HG03159 (cell line): Measurements from ENCODE around the gene C1orf52.

Source experiments
- ATAC-seq: cut with Tn5 transposase; IDR thresholded peaks from one replicate; pipeline ENCODE4 v1.9.1; 2021; ENCODE audit warnings: mild to moderate bottlenecking, moderate library complexity; ENCODE audit not compliant: unreplicated experiment

C1orf52 gene

DNA sequence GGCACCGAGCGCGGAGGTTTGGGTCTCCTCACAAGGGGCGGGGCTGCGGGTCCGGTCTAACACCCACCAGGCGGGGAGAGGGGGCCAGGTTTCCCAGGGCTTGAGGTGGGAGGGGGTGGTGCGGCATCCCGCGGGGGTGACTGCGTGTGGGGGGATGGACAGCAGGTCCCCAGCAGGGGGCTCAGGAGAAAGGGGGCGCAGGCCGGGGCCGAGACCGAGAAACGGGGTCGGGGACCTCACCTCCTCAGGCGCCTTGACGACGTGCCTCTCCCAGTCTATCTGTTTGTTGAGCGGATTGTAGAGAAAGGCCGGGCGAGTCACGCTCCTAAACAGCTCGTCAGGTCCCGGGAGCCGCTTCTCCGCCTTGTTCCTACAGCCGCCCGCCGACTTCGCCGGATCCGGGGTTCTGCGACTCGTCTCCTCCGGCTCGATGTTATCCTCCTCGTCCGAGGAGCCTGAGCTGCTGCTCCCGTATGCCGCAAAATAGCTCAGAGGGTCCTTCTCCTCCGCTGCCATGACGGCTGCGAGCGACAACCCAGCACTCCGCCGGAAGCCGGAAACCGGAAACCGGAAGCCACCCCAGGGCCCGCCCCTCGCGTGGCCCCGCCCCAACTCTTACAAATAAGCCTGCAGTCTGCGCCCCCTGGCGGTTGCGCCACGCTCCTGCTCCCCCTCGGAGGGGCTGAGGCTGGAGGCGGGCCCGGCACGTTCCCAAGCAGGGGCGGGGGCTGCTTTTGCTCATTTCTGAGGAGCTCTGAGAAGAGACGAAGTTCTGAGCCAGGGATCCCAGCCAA is at the start of gene C1orf52:
C1orf52 (minus strand) TSS at position 545 of the 794 bp plus-strand sequence; CDS start at position 516, 29 bp downstream.
- peak; percentile 97 for ATAC-seq

- ATAC-seq: no peak
These were observed 49.4 kb upstream of the C1orf52 start for GRCh38 chr1:85308833-85309350.

DNA sequence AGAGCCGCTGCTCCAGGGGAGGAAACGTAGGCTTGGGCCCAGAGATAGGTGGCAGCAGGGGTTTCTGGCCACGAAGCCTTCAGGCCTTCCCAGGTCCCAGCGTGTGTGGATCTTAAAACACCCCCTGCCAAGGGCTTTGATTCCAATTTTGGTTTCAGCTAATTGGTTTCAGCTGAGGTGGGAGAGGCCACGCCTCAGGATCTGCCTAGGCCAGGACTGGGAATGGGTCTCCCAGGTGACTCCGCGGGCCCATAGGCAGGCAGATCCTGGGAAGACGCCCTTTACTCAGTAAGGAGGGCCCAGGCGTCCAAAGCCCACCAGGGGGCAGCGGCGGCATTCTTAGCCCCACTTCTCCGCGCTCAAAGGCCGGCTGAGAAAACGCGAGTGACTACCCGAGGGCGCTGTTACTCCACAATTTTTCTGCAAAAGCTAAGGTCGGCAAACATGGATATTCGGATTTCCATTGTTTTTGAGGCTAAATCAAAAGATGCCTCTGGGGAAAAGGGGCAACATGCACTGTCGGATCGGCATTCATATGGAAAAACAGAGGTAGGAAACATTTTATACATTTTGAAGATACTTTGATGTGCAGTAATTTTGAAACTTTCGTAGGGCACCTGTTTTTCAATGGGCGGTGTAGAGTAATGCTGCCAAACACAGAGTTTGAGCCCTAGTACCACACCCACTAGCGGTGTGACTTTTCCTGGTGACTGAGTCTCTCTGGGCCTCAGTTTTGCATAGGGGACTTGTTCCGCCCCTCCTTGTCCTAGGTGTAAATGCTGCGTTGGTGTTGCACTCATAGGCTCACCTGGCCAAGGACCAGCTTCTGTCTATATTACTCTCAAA is 48.7 kb upstream of the C1orf52 start:
- peak; percentile 87 for ATAC-seq

DNA sequence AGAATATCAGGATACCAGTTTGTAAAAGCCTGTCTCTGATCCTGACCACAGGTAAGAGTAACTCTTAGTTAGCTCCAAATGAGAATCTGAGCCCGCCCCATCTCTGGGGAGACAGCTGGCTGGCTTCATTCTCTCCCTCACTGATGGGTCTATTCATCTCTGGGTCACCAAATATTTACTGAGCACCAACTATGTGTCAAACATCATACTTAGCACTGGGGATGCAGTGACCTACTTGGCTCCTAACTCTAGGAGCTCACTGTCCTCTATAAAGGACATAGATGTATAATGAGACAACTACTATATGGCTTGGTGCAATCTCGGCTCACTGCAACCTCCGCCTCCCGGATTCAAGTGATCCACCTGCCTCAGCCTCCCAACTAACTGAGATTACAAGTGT is 46.8 kb upstream of the C1orf52 start:
- ATAC-seq: no peak

DNA sequence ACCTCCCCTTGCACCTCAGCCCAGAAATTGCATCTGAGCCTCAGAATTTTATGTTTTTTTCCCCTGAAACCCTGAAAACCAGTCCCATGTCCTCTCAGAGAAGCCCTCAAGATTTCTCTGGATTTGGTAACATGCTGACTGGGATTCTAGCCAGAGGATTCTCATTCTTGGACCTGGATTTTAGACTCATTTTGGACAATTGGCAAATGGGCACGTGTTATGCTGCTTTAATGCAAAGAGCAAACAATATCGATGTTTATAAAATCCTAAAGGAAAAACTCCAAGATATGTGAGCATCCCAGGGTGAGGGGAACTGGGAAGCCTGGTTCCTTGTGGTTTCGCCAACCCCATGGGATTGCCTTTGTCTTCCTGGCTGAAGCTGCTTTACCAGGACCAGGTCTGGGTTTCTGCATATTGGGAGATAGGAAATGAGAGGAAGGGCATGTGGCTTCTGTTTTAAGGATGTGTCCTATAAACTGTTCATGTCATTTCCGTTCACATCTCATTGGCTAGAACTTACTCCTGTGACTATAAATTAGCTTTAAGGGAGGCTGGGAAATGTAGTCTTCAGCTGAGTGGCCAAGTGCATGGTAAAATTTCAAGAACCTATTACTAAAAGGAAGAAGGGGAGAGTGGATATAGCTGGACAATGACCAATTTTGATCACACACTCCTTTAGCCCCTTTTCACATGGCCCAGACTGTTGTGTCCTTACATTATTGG is 44.1 kb upstream of the C1orf52 start:
- ATAC-seq: no peak

DNA sequence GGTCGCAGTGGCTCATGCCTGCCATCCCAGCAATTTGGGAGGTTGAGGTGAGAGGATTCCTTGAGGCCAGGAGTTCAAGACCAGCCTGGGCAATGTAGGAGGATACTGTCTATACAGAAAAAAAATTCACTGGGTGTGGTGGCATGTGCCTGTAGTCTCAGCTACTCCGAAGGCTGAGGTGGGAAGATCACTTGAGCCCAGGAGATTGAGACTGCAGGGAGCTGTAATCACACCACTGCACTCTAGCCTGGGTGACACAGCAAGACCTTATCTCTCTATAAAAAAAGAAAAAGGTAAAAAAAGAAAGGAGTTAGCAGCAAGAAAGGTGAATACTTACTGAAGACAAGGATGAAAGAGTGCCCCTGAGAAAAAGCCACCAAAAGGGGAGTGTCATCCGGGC is 40.7 kb upstream of the C1orf52 start:
- no peak for ATAC-seq

DNA sequence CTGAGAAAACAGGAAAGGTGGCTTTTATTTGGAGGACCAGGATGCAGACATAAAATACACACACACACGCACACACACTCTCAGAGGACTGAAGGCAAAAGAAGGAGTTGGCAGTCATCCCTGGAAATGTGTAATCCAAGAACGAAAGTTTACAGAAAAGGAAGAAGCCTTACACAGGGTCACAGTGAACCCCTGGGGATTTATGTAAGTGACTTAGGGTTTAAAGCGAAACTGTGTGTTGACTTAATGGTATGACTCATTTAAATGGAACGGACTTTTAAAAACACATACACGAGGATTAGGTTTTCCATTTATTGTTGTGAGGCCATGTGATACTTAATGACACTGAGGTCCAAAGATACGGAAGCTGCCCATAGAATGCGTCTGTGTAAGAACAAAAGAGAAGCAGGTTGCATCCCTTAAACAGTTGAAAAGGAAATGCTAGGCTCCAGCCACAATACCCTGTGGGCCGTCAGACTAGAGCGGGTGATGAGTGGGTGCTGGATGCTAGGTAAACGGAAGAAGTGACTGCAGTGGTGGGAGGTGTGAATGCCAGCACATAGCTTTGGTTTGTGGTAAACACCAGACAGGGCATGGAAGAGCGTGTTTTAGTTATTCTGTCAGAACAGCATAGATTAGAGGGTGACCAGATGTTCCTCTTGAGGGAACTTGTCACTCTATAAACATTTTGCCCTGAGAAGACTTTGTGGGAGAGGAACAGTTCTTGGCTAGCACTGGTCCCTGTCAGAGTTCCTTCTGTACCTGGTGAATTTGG is 38.6 kb upstream of the C1orf52 start:
- peak; percentile 92 for ATAC-seq

GRCh38 chr1:85297538-85297854 is 38.0 kb upstream of the C1orf52 start:
- no peak for ATAC-seq

DNA sequence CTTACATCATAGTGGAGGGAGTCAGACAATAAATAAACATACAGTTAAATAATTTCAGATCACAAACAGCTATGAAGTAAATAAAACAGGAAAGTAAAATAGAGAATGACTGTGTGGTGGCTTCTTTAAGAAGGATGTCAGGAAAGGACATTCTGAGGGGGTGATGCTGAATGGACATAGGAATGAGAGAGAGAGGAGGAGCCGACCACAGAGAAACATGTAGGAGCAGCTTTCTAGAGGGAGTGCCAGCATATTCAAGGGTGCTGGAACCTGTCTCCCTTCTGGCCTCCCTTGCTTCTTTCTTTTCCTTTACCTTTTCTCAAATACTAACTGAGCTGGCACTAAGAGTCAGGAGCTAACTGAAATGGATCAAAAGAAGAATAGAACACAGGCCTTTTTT is 37.5 kb upstream of the C1orf52 start:
- ATAC-seq: no peak

GRCh38 chr1:85295654-85296053 is 36.2 kb upstream of the C1orf52 start:
- ATAC-seq: no peak

- no peak for ATAC-seq
These were observed 35.6 kb upstream of the C1orf52 start for GRCh38 chr1:85295006-85295431.

DNA sequence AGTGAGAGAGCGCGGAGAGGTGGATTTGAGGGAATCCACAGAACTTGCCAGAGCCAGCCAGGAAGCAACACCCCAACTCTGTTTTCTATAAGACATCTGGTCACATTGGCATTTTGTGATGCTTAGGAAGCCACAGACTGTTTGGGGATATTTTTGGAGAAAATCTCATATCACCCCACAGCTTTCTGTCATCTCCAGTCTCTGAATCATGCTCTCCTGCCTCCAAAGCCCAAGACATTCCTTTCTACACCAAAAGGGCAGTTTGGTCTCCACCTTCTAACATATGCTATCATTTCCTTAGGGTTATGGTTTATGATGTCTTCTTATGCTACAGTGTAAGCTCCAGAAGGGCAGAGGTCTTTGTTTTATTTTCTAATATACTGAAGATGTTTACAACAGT is 31.4 kb upstream of the C1orf52 start:
- ATAC-seq: no peak

- no peak for ATAC-seq
These were observed 30.4 kb upstream of the C1orf52 start for GRCh38 chr1:85289848-85290335.

GRCh38 chr1:85289207-85289847 is 29.9 kb upstream of the C1orf52 start:
- no peak for ATAC-seq

DNA sequence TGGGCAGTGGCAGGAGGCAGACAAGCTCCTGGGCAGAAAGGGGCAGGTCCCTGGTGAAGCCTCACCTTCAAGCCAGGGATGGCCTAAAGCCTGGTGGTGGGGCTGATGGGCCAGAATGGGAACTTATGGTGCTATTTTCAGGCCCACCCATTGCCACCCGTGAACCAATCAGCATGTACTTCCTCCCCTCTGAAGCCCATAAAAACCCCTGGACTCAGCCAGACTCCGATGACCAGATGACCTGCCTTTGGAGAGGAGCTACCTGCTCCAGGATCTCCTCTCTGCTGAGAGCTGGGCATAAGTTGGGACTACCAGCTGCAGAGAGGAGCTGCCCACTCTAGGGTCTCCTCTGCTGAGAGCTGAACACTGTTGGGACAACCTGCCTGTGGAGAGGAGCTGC is 24.7 kb upstream of the C1orf52 start:
- ATAC-seq: no peak

DNA sequence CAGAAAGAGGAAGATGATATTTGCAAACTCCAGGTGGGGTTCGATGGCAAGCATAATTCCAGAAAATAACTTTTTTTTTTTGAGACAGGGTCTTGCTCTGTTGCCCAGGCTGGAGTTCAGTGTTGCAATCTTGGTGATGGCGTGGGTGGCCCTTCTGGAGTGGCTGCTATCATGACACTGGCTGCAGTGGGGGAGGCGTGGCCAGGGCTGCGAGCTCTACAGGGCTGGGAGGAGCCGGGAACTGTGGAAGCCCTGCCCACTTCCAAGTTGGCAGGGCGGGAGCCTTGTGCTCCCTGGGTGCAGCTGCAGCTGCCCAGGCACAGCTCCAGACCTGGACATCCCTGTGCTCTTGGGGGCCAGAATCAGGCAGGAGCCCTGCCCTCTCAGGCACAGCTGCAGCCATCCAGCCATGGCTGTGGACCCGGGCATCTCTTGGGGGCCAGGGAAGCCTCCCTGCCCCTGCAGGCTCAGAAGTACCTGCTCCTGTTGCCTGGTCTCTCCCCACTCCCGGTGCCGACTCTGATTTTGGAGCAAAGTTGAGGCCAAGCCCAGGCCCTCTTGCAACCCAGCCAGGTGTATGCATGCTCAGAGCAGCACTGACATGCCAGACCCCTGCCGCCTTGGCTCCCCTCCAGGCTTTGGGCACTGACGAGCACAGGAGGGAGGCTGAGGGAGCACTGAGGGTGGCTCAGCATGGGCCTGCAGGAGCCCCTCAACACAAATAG is 24.2 kb upstream of the C1orf52 start:
- no peak for ATAC-seq

- no peak for ATAC-seq
These were observed 23.0 kb upstream of the C1orf52 start for GRCh38 chr1:85282424-85282823.

- ATAC-seq: no peak
These were observed 21.2 kb upstream of the C1orf52 start for GRCh38 chr1:85280636-85281035.

- no peak for ATAC-seq
These were observed 20.1 kb upstream of the C1orf52 start for GRCh38 chr1:85279458-85280080.
